A549 (cell line): ENCODE measurements around the gene ZNF385B.

Experiments
- CTCF ChIP-seq: fragments of >200 bp; sonication (Bioruptor Twin); formaldehyde crosslinking; IDR thresholded peaks from 3 replicates; pipeline ENCODE4 v1.5.1; 2016
- EP300 ChIP-seq, 2 experiments: fragments of >200 bp; sonication (Bioruptor Twin); formaldehyde crosslinking; IDR thresholded peaks; 2 replicates in 1 of 2; 3 replicates in 1 of 2; pipeline ENCODE4 v1.6.1; 2016 to 2017
- HDAC2 ChIP-seq: fragments of 200-600 bp; sonication (generic); IDR thresholded peaks from 2 replicates; pipeline ENCODE4 v1.6.1; 2016
- HMGXB4 ChIP-seq: fragments of 250-450 bp; sonication (Bioruptor Pico); IDR thresholded peaks from 2 replicates; pipeline ENCODE4 v1.5.0; 2021; ENCODE audit warnings: mild to moderate bottlenecking, moderate library complexity, borderline replicate concordance
- MAX ChIP-seq: IDR thresholded peaks from 2 replicates; pipeline ENCODE4 v1.6.1; 2012
- POLR2A ChIP-seq: IDR thresholded peaks from 2 replicates; pipeline ENCODE4 v1.6.1; 2012; ENCODE audit warnings: mild to moderate bottlenecking, low read length
- POLR2AphosphoS2 ChIP-seq: conservative IDR thresholded peaks from 2 replicates; pipeline ENCODE4 v1.6.1; 2012; ENCODE audit warnings: low read length, improper control_type of control experiment, inconsistent platforms
- RCOR1 ChIP-seq: fragments of 150-350 bp; IDR thresholded peaks from 2 replicates; pipeline ENCODE4 v1.6.1; 2014; ENCODE audit warnings: antibody characterized with exemption, low read length, low read depth

- TF ChIP-seq POLR2AphosphoS2 (no peak), CTCF (no peak), POLR2A (no peak), EP300 (IDR thresholded peaks at IDR 0.05) (no peak), MAX (no peak), HMGXB4 (CRISPR knock-in tag) (no peak), HDAC2 (no peak), RCOR1 (no peak)
Observed at GRCh38 chr2:179470089-179470488, 391.3 kb downstream of the ZNF385B start.
